ENCODE results near the gene RCOR2.
"Not testable (repeated sequence)": the region's sequence is repeated elsewhere in the genome, so short reads cannot be mapped to it uniquely, and the experiment has no call there.

Gene RCOR2

DNA sequence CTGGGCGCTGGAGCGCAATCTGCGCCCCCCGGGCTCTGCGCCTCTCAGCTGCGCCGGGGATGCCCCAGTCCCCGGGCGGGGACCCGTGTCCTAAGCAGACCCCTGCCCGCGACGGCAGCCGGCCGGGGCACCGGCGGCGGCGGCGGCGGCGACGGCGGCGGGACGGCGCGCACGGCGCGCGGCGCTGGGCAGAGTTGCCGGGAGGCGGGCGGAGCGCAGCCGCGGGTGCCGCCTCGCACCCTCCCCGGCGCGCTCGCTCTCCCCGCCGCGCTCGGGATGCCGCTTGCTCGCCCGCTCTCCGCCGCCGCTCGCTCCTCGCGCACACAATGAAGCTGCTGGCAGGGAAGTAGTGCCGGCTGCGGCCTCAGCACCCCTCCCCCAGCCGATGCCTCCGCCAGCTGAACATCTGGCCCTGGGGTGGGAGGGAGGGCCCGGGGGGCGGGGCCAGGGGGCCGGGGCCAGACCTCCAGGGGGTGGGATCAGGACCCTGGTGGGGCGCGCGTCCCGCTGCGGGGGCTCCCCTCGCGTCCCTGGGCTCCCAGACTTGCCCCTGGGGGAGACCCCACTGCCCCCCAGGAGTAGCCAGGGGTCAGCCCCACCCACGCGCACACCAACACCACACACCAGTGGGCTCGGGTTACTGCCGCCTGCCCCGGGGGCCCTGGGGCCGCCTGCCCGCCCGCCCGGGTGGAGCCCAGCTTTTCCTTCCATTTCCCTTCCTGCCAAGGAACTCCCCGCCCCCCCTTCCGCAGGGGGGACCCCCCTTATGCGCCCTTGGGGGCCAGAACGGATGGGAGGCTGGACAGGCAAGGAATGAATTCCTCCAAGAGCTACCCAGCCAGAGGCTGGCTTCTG is at the start of gene RCOR2:
TSS of gene RCOR2 (minus strand) at position 328 of the 855 bp plus-strand sequence. CDS start 708 bp downstream, outside the sequence.
- peak; percentile 67 to 71 for DNase-seq

DNA sequence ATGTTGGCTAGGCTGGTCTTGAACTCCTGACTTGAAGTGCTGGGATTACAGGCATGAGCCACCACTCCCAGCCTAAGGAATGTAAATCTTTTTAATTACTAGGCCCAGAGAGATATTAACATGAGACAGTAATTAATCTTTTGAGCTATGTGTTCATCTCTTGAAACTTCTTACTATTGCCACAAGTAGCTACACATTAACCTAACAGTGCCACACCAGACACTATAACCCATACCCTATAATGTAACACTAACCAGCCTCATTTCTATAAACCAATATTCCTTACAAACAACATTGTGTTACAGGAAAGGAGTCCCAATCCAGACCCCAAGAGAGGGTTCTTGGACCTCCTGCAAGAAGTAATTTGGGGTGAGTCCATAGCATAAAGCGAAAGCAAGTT is 49.5 kb upstream of the RCOR2 start:
- DNase-seq: no peak

DNA sequence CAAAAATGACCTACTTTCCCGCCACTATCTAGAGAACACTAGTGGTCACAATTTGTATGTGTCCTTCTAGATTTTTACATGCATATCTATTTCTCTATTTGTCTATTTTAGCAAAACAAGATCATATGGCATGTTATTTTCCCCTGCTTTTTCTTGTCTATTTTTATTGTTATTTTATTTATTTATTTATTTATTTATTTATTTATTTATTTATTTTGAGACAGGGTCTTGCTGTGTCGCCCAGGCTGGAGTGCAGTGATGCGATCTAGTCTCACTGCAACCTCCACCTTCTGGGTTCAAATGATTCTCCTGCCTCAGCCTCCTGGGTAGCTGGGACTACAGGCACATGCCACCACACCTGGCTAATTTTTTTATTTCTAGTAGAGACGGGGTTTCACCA is 46.9 kb upstream of the RCOR2 start:
- not testable (repeated sequence) for DNase-seq

DNA sequence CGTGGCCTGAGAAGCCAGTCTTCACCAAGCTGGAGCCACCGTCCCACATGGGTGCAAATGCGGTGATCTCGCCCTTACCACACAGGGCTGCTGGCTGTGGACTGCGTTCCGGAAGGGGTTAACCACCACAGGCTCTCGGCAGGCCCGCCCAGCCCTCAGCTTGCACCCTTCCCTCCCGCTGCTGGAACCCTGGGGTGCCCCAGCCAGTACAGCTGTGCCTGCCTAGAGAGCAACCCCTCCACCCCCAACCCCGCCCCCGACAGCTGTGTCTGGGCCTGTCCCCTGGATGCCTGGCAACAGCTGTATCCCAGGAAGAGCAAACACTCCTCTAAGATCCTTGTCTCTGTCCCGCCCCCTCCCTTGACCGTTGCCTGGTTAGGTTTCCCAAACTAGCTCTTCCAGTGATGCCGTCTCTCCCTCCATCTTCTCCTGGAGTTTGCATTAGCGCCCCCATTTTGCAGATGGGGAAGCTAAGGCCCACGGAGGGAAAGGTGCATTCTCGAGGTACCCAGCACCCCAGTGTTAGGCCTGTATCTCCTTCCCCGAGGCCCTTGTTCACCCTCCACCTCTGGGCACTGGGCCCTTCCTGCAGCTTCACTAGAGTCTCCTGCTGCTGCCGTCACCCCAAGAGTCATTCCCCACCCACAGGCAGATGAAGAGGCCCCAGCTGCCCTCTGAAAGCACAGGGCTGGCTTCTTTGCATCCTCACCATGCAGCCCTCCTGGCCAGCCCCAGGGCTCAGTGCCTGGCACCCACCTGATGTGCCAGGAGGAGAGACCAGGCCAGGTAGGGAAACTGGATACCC is 44.8 kb upstream of the RCOR2 start:
- no peak for DNase-seq

DNA sequence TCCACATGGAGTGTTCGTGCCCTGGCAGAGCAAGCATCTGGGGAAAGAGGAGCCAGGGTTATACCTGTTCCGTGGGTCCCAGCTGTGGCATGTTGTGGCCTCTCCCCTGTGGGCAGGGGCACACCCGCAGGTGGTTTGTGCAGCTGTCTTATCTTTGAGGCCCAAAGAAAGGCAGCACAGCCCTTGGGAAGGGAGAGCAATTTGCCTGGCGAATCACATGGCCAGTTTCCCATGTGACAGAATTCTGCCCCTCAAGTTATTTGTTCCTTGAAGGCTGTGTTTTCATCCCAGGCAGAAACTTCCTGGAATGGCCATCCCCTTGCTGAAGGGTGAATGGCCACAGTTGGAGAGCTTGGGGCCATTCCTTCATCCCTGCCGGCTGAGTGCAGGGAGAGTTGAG is 41.0 kb upstream of the RCOR2 start:
- no peak for DNase-seq

DNA sequence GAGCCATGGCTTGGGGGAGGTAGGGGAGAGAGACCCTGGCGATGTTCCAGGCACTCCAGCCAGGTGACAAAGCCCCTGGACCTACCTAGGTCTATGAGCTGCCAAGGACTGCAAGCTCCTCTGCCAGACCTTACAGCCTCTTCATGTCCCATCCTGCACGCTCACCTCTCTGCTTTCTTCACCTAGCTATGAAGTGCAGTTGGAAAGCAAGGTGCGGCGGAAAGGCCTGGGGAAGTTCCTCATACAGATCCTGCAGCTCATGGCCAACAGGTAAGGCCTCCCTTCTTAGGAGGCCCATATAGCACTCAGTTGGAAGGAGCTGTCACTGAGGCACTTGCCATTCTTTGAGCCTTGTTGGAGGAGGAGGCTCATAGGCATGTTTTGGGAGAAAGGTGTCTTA is 35.6 kb upstream of the RCOR2 start:
- no peak for DNase-seq

DNA sequence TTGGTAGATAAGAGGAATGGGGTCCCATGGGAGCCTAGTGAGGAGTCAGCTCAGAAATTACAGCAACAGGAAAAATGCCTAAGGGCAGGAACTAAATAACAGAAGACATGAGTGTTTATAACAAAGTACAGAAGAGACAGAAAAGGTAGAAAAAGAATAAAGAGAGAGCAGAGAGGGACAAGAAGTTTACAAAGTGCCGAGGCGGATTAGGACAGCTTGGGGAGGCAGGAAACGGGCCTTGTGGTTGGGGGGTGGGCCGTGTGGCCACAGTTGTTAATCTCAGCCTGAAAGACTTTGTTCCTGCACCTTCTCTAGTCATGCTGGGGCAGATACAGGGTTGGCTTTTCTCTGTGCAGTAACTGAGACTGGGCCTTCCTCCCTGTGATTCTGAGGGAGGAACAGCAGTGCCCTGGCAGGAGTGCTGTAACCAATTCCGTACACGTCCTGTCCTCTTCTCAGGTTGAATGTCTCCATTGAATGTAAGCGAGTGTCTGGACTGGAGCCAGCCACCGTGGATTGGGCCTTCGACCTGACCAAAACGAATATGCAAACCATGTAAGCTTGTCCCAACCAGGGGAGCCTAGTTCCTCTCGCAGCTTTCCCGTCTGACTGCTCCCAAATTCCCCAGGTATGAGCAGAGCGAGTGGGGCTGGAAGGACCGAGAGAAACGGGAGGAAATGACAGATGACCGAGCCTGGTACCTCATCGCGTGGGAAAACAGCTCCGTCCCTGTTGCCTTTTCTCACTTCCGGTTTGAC is 35.0 kb upstream of the RCOR2 start:
- DNase-seq: peak in 1 of 2 experiments; percentile 37

DNA sequence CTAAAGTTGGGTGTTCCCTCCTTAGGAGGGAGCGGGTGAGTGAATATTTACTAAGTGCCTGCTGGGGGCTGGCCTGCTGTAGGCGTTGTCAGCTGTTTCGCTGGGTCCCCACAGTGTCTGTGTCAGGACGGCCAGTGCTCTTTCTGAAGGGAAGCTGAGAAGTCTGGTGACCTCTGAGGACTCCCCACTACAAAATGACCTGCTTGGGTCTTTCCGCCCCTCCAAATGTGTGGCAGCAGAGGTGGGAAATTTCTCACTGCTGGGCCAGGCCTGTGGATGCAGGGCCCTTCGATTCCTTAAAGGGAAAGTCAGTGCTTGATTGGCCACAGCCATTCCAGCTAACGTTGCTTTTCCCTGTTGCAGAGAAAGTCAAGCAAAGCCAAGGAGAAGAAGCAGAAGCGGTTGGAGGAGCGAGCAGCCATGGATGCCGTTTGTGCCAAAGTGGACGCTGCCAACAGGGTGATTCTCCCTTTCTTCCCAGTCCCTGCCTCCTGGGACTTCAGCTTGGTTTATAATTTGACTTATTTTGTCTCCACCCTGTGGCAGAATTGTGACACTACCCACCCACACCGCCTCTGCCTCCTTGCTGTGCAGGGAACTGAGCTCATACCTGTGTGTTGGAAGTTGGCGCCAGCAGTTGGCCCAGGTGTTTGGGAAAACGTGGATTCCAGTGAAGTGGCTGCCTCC is 28.7 kb upstream of the RCOR2 start:
- peak; percentile 47 to 63 for DNase-seq

DNA sequence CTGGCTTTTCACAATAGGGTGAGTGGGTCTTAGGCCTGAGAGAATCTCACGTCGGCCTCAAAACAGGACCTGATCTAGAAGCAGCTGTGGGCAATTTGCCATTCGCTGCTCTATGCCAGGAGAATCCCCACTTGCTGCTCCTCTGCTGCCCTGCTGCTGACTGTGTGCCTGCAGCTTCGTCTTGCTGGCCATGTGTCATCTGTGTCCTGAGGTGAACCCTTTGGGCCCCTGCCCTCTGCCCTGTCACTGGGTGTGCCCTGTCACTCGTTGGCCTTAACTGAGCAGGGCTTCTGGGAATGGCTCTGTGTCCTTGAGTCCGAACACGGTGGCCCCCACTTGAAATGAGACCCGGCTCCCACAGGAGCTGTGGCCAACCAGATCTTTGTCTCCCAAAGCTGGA is 28.0 kb upstream of the RCOR2 start:
- no peak for DNase-seq

DNA sequence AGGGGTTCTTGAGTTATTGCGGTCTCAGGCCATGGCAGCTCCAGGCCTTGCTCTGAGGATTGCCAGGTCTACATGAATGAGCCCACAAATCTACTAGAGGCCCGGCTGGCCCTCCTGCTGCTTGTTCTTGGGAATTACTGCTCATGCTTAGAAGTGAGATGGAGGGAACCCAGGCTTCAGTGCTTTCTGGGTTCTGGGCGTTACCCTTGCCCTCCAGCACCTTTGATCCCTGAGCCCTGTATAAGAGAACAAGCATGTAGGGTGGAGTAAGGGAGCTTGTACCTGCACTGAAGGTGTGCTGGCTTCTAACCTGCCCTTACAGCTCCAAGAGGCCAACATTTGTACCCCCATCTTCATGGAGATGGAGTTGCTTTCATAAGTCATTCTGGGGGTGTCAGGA is 25.8 kb upstream of the RCOR2 start:
- DNase-seq: no peak

DNA sequence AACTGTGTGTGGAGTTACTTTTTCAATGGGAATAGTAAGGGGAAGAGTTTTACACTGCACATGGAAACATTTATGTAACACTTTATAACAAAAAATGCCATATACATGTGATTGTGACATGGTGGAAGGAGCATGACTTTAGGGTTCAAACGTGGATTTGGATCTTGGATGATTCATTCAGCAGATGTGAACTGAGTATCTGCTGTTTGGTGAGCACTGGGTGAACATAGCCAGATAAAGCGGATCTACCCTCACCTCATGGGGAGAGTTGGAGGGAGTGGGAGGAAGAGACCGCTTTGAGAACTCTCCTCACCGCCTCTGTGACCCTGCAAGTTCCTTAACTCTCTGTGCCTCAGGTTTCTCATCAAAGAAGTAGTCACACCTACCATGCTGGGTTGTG is 24.9 kb upstream of the RCOR2 start:
- no peak for DNase-seq

DNA sequence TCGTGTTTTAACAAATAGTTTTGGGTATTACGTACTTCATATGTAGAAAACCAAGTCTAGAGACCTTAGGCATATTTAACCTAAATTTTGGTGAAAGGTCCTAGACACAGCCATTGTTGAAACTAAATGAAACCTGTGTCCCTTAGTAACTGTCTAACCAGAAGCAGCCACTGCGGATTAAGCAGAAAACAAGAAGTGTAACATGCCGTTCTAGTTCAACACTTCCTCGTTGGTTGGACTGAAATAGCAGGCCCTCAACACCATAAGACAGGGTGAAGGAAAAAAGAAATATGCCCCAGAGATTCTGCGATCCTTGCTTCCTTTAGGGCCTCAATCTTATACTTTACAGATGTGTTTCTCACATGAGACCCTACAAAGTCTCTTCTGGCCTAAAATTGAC is 23.8 kb upstream of the RCOR2 start:
- DNase-seq: no peak

DNA sequence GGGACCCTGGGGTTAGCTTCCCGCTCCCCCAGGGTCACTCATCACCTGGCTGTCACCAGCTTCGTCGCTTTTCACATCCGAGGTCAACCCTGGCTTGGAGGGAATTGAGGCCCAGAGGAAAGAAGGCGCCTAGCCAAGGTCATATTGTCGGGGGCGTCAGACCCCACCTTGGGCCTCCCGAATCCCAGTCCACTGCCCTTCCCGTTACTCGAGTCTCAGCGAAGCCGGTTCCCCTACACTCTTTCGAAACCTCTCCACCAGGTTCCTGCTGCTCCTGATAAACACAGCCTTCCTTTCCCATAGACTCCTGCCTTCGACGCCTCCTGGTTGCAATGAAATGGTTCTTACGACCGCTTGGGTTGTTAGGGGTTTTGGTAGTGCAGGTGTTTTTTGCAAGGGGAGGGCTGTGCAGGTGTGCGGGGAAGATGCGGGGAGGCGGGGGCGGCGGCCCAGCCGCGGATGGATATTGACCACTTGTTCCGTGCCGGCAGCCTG is 22.5 kb upstream of the RCOR2 start:
- no peak for DNase-seq

DNA sequence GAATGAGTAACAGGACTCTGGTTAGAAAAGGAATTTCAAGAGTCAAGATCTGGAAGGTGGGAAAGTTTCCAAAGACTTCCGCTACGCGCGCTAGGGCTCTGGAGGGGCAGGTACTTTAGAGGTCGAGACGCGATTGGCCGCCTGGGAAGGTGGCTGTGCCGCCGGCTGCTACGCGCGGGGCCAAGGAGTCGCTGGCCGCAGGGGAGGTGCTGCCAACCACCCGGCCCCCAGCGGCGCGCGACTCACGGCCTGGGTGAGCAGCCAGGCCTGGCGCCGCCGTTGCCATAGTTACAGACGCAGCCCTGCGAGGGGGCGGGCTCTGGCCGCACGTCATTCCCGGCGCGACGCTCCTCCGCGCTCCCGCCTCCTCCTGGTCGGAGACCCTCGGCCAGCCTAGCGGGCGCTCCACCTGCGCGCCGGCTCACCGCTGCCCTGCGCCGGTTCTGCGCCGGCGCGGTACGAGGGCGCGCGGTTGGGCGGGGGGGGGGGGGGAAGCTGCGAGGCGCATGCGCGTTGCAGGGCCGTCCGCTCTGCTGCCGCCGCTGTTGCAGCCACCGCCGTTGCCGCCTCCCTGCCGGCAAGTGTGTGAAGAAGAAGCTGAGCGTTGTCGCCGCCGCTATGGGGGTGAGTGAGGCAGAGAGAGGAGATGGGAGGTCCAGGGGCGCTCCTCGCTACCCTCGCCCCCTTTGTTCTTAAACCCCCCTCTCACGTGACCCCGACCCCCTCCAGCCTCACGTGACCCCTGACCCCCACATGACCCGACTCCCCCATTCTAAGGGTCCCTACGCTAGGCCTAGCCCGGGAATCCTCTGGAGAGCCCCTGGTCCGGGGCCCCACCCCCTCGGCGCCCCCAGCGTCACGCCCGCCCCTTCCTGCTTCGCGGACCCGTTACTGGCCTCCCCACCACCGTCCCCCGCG is 21.8 kb upstream of the RCOR2 start, which contains the start of gene NAA40:
TSS of gene NAA40 (plus strand) at position 524 of the 918 bp plus-strand sequence. CDS start at position 619, 95 bp downstream.
- peak; percentile 92 to 94 for DNase-seq

DNA sequence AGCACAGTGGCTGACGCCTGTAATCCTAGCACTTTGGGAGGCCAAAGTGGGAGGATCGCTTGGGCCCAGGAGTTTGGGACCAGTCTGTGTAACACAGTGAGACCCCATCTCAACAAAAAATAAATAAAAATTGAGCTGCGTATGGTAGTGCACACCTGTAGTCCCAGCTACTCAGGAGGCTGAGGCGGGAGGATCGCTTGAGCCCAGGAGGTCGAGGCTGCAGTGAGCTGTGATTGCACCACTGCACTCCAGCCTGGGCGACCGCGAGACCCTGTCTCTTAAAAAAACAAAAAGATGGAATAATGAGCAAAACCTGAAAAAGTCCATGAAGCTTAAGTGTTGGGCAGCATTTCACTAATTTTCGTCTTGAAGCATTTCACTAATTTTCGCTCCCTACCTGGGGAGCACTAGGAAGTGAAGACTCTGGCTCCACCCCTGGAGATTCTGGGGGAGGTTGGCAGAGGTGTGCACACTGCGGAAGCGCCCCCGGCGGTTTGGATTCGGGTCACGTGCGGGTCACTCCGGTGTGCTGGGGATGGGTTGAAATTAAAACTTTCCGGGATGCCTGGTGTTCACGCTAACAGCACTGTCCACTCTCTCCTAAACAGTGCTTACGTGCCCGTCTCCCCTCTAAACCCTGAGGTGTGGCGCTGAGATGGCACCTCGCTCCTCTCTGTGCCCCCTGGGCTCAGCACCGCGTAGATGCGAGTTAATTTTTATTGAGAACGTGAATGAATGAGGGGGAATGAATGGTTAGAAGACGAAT is 20.9 kb upstream of the RCOR2 start:
- peak; percentile 30 to 37 for DNase-seq

DNA sequence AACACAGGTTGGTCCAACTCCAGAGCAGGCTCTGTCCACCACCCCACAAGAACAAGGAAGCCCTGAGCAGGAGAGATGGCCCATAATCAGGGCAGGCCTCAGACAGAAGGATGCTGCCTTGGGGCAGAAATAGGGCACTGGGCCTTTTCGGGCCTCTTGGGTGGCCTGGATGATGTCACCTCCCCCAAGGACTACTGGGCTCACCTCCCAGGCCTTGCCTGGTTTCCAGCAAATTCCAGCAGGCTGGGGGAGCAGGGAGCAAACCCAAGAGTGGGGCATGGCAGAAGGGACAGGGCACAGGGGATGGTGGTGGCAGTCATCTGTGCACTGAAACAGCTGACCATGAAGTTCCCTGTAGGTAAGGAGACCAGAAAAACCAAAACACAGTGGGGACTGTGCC is 16.5 kb upstream of the RCOR2 start:
- DNase-seq: no peak

DNA sequence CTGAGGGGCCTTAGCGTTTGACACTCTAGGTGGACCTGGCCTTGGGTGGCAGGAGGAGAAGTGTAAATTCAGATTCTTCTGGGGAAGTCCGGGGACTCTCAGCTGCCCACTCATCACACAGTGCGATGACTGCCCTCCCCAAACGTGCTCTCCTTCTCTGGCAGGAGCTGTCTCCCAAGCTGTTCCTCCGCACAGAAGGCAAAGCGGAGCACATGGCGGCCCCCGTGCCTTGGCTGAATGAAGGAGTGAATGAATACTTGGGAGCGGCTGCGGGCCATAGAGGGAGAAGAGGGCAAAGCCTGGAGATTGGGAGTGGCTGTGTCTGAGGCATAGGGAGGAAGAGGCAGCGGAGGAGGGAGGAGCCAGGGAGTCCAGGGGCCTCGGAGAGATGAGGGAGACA is 14.9 kb upstream of the RCOR2 start:
- no peak for DNase-seq

DNA sequence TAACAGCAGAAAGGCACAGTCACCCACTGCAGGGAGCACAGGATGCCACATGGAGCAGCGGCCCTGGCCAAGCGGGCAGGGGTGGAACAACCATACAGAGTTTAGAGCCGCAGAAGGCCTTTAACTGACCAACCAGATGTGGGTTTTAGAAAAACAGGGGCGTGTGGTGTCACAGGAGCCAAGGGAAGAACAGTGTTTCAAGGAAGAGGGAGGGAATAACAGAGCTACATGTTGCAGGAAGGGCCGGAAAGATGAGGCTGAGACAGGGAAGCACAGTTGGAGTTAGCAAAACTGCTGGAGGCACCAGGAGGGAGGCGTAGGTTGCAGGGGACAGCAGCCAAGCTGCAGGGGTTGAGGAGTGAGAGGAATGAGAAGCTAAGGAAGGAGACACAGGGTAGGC is 14.1 kb upstream of the RCOR2 start:
- no peak for DNase-seq

DNA sequence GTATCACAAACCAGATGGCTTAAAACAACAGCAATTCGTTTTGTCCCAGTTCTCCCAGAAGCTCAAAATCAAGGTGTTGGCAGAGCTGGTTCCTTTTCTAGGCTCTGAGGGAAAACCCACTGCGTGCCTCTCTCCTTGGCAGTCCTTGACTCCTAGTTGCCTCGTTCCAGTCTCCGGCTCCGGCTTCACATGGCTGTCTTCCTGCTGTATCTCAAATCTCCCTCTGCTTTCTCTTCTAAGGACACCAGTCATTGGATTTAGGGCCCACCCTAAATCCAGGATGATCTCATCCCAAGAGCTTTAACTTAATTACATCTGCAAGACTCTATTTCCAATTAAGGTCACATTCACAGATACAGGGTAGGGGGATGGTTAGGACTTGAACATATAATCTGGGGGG is 12.7 kb upstream of the RCOR2 start:
- DNase-seq: no peak

DNA sequence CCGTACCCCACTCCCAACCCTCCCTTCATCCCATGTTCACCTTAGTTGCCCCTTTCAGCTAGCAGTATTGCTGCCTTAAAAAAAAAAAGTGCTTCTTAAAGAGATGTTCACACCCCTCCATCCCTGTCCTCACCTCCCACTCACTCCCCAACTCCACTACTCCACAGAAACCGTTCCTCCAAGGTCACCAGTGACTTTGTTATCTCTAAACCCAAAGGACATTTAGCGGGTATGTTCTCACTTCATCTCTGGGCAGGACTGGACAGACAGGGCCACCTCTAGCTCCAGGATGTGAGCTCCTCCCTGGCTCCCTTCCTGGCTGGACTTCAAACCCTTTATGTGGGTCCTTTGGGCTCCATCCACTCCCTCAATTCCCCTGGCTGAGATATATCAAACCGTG is 6.4 kb upstream of the RCOR2 start:
- DNase-seq: no peak

Measured in activated CD4-positive, alpha-beta T cell treated with anti-CD3 and anti-CD28 coated beads, Interleukin-2, amount 50 U/mL, for 48 hours (primary cell).